ENCODE data around the gene ARHGEF9.

GRCh38 chrX:63784346-63784901 is 590 bp downstream of the ARHGEF9 start:
- TF ChIP-seq, protein P1, sequence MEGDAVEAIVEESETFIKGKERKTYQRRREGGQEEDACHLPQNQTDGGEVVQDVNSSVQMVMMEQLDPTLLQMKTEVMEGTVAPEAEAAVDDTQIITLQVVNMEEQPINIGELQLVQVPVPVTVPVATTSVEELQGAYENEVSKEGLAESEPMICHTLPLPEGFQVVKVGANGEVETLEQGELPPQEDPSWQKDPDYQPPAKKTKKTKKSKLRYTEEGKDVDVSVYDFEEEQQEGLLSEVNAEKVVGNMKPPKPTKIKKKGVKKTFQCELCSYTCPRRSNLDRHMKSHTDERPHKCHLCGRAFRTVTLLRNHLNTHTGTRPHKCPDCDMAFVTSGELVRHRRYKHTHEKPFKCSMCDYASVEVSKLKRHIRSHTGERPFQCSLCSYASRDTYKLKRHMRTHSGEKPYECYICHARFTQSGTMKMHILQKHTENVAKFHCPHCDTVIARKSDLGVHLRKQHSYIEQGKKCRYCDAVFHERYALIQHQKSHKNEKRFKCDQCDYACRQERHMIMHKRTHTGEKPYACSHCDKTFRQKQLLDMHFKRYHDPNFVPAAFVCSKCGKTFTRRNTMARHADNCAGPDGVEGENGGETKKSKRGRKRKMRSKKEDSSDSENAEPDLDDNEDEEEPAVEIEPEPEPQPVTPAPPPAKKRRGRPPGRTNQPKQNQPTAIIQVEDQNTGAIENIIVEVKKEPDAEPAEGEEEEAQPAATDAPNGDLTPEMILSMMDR (IDR thresholded peaks at IDR 0.05): no peak
- no peak for TF ChIP-seq POLR2A (IDR thresholded peaks at IDR 0.05)
- TF ChIP-seq POLR2AphosphoS5 (IDR thresholded peaks at IDR 0.05): no peak
- TF ChIP-seq EP300 (IDR thresholded peaks at IDR 0.05; ENCODE audit: low read depth): no peak

All from transverse colon (tissue), 4 donors.